Vagina (tissue), 2 donors: ENCODE data around the gene APRT. TPM values are rescaled to one million over a fixed set of nuclear protein-coding genes. Genes with fewer than 3 reads are reported as not detected.

Experiments used
- DNase-seq, 2 donors: peaks; one replicate each; pipeline ENCODE4 v3.0.0-alpha.2; 2017; ENCODE audit errors: extremely low spot score in 2 of 2
- H3K27ac ChIP-seq: fragments of 200-600 bp; sonication (generic); one replicate; pipeline ENCODE4 v1.5.1; 2019
- H3K27me3 ChIP-seq: fragments of 200-600 bp; sonication (generic); one replicate; pipeline ENCODE4 v1.5.1; 2019
- H3K36me3 ChIP-seq, 2 donors: fragments of 200-600 bp; sonication (generic); one replicate each; pipeline ENCODE4 v1.5.1; 2017 to 2019
- H3K4me1 ChIP-seq: fragments of 200-600 bp; sonication (generic); one replicate; pipeline ENCODE4 v1.5.1; 2019
- H3K4me3 ChIP-seq, 2 donors: fragments of 200-600 bp; sonication (generic); 1 replicate in 1 of 2; 2 replicates in 1 of 2; pipeline ENCODE4 v1.5.1; 2016 to 2019
- H3K9me3 ChIP-seq: fragments of 200-600 bp; sonication (generic); one replicate; pipeline ENCODE4 v1.5.1; 2019
- POLR2A ChIP-seq, 2 donors: fragments of 450-650 bp; IDR thresholded peaks; one replicate each; pipeline ENCODE4 v1.6.1; 2017; ENCODE audit warnings: antibody characterized with exemption in 2 of 2, mild to moderate bottlenecking in 2 of 2, moderate library complexity in 2 of 2
- POLR2AphosphoS5 ChIP-seq, 2 donors: sonication (generic); formaldehyde crosslinking; IDR thresholded peaks; one replicate each; pipeline ENCODE4 v1.9.0; 2017; ENCODE audit warnings: antibody characterized with exemption in 2 of 2, mild to moderate bottlenecking in 2 of 2, low read depth in 1 of 2; ENCODE audit not compliant: insufficient read depth in 1 of 2
- intact Hi-C: fragments of 100-400 bp; cut with DNase I; formaldehyde crosslinking; loops from one replicate; pipeline ENCODE4 v1.15.1; 2023
- total RNA-seq: library from RNA; depleted of rRNA; stranded (reverse); fragments of >200 nt; gene quantifications from one replicate; pipeline ENCODE4 v1.2.3, GENCODE V29; 2016
- TF ChIP-seq, protein P1 (sequence below), 3 experiments: fragments of 450-650 bp in 2 of 3; fragments of 200-600 bp in 1 of 3; sonication (generic) in 1 of 3; IDR thresholded peaks; one replicate each; pipeline ENCODE4 v1.5.1; 2017 to 2019; ENCODE audit warnings: antibody characterized with exemption in 3 of 3, mild to moderate bottlenecking in 2 of 3, moderate library complexity in 2 of 3

APRT gene
- total RNA-seq, 1 donor from 2014 or later = 134 TPM

DNA sequence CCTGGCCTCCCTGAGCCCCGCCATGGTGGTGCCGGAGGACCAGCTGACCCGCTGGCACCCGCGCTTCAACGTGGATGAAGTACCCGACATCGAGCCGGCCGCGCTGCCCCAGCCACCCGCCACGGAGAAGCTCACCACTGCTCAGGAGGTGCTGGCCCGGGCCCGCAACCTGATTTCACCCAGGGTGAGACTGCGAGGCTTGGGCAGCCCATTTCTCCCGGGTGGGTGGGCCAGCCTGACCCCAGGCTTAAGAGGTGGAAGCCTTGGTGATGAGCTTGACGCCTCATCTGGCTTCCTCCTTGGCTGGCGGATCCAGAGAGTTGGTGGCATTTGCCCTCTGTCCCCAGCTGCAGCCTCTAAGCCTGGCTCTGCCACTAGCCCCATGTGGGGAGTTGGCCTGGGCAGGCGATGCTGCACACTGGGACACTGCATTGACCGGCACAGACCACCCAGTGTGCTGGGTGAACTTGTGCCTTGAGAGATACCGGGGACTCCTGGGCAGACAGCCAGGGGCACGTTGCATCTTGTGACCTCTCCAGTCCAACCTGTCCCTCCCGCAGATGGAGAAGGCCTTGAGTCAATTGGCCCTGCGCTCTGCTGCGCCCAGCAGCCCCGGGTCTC is 5.1 kb downstream of the APRT start:
- Histone ChIP-seq H3K4me3 (no peak overlapping the region), H3K36me3 (peaks cover 0 to 12% of the 10 kb centered on the region in 2 donors), H3K27ac (no peak overlapping the region), H3K9me3 (no peaks in the 10 kb centered on the region), H3K4me1 (peaks cover 46% of the 10 kb centered on the region), H3K27me3 (no peaks in the 10 kb centered on the region)
- intact Hi-C loops = no loop called here
- TF ChIP-seq POLR2A (IDR thresholded peaks at IDR 0.05) (no peak), POLR2AphosphoS5 (IDR thresholded peaks at IDR 0.05; ENCODE audit: insufficient read depth in 1 of 2, low read depth in 1 of 2) (no peak)
- TF ChIP-seq, protein P1, sequence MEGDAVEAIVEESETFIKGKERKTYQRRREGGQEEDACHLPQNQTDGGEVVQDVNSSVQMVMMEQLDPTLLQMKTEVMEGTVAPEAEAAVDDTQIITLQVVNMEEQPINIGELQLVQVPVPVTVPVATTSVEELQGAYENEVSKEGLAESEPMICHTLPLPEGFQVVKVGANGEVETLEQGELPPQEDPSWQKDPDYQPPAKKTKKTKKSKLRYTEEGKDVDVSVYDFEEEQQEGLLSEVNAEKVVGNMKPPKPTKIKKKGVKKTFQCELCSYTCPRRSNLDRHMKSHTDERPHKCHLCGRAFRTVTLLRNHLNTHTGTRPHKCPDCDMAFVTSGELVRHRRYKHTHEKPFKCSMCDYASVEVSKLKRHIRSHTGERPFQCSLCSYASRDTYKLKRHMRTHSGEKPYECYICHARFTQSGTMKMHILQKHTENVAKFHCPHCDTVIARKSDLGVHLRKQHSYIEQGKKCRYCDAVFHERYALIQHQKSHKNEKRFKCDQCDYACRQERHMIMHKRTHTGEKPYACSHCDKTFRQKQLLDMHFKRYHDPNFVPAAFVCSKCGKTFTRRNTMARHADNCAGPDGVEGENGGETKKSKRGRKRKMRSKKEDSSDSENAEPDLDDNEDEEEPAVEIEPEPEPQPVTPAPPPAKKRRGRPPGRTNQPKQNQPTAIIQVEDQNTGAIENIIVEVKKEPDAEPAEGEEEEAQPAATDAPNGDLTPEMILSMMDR (IDR thresholded peaks at IDR 0.05) = no peak
- no peak for DNase-seq

DNA sequence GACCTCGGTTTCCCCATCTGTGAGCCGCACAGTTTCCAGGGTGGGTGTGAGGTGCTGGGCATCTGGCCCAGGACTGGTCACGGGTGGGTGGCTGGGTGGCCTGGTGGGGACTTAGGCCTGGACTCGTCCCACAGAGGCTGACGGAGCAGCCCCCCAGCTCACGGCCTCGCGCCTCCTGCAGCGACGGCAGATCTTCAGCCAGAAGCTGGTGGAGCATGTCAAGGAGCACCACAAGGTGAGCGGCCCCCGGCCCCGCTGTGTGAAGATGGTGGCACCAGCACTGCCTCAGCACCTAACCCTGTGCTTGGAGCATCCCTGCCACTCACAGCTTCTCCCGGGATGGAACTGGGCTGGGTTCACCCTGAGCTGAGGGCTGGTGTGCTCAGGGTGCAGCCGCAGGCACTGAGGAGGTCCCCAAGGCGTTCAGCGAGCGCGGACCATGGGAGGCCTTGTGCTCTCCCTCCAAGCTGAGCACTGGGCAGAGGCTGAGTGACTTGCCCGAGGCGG is 5.8 kb downstream of the APRT start:
- Histone ChIP-seq H3K9me3 (no peaks in the 10 kb centered on the region), H3K4me1 (peaks cover 42% of the 10 kb centered on the region), H3K27me3 (no peaks in the 10 kb centered on the region), H3K27ac (no peak overlapping the region), H3K36me3 (peaks cover 0 to 12% of the 10 kb centered on the region in 2 donors), H3K4me3 (no peak overlapping the region)
- no peak for DNase-seq
- intact Hi-C loops = no loop called here
- TF ChIP-seq POLR2AphosphoS5 (IDR thresholded peaks at IDR 0.05; ENCODE audit: insufficient read depth in 1 of 2, low read depth in 1 of 2) (no peak), POLR2A (IDR thresholded peaks at IDR 0.05) (no peak)
- TF ChIP-seq, protein P1 (IDR thresholded peaks at IDR 0.05) = no peak

DNA sequence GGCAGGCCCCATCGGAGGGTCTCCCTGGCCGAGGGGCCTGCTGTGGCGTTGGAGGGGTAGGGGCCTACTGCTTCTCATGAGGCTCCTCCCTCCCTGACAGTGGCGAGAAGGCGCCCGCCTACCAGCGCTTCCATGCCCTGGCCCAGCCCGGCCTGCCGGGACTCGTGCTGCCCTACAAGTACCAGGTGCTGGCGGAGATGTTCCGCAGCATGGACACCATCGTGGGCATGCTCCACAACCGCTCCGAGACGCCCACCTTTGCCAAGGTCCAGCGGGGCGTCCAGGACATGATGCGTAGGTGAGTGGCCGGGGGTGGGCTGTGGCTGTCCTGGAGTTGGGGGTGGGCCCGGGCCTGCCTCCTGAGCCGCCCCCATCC is 6.4 kb downstream of the APRT start:
- Histone ChIP-seq H3K27me3 (no peaks in the 10 kb centered on the region), H3K4me3 (no peak overlapping the region), H3K27ac (no peak overlapping the region), H3K4me1 (peaks cover 36% of the 10 kb centered on the region), H3K9me3 (no peaks in the 10 kb centered on the region), H3K36me3 (peaks cover 0 to 12% of the 10 kb centered on the region in 2 donors)
- no peak for DNase-seq
- TF ChIP-seq, protein P1 (IDR thresholded peaks at IDR 0.05) = no peak
- TF ChIP-seq POLR2A (IDR thresholded peaks at IDR 0.05) = no peak
- TF ChIP-seq POLR2AphosphoS5 (IDR thresholded peaks at IDR 0.05; ENCODE audit: insufficient read depth in 1 of 2, low read depth in 1 of 2) = no peak
- intact Hi-C loops = no loop called here

DNA sequence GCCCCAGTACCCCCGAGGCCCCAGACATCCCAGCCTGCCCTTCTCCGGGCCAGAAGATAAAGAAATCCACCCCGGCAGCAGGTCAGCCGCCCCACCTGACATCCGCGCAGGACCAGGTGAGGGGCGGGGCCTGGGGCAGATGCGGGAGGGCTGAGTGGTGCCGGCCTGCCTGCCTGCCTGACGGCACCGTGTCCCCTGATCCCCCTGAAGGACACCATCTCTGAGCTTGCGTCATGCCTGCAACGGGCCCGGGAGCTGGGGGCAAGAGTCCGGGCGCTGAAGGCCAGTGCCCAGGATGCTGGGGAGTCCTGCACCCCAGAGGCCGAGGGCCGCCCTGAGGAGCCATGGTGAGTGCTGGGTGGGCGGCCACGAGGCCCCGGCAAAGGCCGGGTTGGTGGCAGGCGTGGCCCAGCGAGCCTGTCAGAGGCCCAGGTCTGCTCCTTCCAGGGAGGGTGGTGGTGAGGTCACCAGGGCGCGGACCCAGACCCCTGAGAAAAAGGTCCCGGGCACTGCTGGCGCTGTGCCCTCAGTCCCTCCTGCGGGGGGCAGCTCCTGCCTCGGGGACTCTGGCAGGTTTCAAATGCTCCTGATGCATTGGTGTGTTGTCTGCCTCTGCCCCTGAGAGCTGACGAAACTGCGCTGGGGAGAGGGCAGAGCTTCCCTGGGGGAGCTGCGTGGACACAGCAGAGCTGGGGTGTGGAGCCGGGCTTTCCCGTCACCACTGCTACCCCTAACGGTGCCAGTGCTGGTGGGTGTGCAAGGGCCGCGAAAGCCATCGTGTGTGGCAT is 7.0 kb downstream of the APRT start:
- TF ChIP-seq, protein P1 (IDR thresholded peaks at IDR 0.05) = no peak
- intact Hi-C loops = no loop called here
- Histone ChIP-seq H3K27me3 (no peaks in the 10 kb centered on the region), H3K4me3 (no peak overlapping the region), H3K27ac (no peak overlapping the region), H3K36me3 (peaks cover 0 to 11% of the 10 kb centered on the region in 2 donors), H3K9me3 (no peaks in the 10 kb centered on the region), H3K4me1 (peaks cover 30% of the 10 kb centered on the region)
- no peak for DNase-seq

DNA sequence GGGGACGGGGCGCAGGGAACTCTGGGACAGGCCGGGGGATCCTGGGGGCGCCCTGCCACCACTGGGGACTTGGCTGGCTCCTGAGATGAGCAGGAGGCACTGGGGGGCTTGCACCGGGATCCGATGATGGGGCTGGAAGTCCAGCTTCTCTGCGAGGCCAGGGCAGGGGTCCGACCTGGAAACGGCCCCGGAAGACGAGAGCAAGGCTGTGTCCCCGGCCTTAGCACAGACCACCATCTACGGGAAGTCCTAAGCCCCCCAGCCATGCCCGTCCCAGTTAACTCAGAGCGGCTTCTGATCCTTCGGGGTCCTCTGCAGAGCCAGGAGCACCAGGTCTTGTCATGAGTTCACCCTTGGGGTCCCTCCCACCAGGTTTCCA is 7.6 kb downstream of the APRT start:
- DNase-seq = no peak
- no peak overlapping the region for H3K27ac ChIP-seq
- TF ChIP-seq, protein P1 (IDR thresholded peaks at IDR 0.05) = no peak
- no peak for TF ChIP-seq POLR2AphosphoS5 (IDR thresholded peaks at IDR 0.05; ENCODE audit: insufficient read depth in 1 of 2, low read depth in 1 of 2)
- no peak for TF ChIP-seq POLR2A (IDR thresholded peaks at IDR 0.05)
- peaks cover 0 to 6% of the 10 kb centered on the region in 2 donors for H3K36me3 ChIP-seq
- no peaks in the 10 kb centered on the region for H3K9me3 ChIP-seq
- intact Hi-C loops = no loop called here
- H3K27me3 ChIP-seq = no peaks in the 10 kb centered on the region
- H3K4me3 ChIP-seq = peak overlapping the region; percentile 54 to 65
- peaks cover 25% of the 10 kb centered on the region for H3K4me1 ChIP-seq
